Brain microvascular endothelial cell (primary cell): ENCODE results near the gene PTGDS.

Experiments used
- DNase-seq: peaks from one replicate; pipeline ENCODE4 v3.0.0-alpha.2; 2020
- H3K27ac ChIP-seq: fragments of 250-450 bp; sonication (Bioruptor Pico); 2 replicates; pipeline ENCODE4 v1.5.1; 2020; ENCODE audit warnings: mild to moderate bottlenecking, moderate library complexity
- H3K27me3 ChIP-seq: fragments of 250-450 bp; sonication (Bioruptor Pico); replicated peaks from 2 replicates; pipeline ENCODE4 v1.5.1; 2020; ENCODE audit warnings: mild to moderate bottlenecking
- H3K36me3 ChIP-seq: fragments of 250-450 bp; sonication (Bioruptor Pico); replicated peaks from 2 replicates; pipeline ENCODE4 v1.5.1; 2020; ENCODE audit warnings: mild to moderate bottlenecking
- H3K4me3 ChIP-seq: 2 replicates; pipeline ENCODE4 v1.5.1; 2011; ENCODE audit warnings: low read depth, mild to moderate bottlenecking, control low read depth, low read length, moderate library complexity
- in situ Hi-C: cut with HindIII; loops from 2 replicates; pipeline ENCODE4 v1.10.0; 2017; ENCODE audit warnings: low sequenced_read_pairs, low pct_ligation_motif_present
- TF ChIP-seq, protein P1 (sequence below): IDR thresholded peaks from 2 replicates; pipeline ENCODE4 v1.5.1; 2011; ENCODE audit warnings: low read depth, mild to moderate bottlenecking, moderate library complexity, low read length, control low read depth, inconsistent platforms; ENCODE audit errors: missing control alignments

Gene PTGDS

DNA sequence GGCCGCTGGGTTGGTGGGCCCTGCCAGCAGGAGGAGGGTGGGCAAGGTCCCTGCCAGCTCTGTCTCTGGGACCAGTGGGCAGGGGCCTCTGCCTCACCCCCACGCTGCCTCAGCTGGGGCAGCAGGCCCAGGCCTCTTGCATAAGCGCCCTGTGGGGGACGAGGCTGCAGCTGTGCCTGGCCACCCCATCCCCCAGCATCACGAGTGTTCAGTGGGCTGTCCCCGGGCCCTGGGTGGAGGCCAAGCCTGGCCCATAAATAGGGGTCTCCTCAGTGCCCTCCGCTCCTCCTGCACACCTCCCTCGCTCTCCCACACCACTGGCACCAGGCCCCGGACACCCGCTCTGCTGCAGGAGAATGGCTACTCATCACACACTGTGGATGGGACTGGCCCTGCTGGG, at the start of gene PTGDS:
TSS of gene PTGDS (plus strand) at position 282 of the 400 bp plus-strand sequence. CDS start at position 357, 75 bp downstream.
- H3K36me3 ChIP-seq, result no peaks in the 10 kb centered on the region
- TF ChIP-seq, protein P1, sequence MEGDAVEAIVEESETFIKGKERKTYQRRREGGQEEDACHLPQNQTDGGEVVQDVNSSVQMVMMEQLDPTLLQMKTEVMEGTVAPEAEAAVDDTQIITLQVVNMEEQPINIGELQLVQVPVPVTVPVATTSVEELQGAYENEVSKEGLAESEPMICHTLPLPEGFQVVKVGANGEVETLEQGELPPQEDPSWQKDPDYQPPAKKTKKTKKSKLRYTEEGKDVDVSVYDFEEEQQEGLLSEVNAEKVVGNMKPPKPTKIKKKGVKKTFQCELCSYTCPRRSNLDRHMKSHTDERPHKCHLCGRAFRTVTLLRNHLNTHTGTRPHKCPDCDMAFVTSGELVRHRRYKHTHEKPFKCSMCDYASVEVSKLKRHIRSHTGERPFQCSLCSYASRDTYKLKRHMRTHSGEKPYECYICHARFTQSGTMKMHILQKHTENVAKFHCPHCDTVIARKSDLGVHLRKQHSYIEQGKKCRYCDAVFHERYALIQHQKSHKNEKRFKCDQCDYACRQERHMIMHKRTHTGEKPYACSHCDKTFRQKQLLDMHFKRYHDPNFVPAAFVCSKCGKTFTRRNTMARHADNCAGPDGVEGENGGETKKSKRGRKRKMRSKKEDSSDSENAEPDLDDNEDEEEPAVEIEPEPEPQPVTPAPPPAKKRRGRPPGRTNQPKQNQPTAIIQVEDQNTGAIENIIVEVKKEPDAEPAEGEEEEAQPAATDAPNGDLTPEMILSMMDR, result no peak
- DNase-seq, result no peak
- no peak within 1 kb of the TSS for H3K27ac ChIP-seq
- H3K4me3 ChIP-seq, result peak within 1 kb of the TSS; percentile 56
- in situ Hi-C loops, result no loop called here
- H3K27me3 ChIP-seq, result no peaks in the 10 kb centered on the region

DNA sequence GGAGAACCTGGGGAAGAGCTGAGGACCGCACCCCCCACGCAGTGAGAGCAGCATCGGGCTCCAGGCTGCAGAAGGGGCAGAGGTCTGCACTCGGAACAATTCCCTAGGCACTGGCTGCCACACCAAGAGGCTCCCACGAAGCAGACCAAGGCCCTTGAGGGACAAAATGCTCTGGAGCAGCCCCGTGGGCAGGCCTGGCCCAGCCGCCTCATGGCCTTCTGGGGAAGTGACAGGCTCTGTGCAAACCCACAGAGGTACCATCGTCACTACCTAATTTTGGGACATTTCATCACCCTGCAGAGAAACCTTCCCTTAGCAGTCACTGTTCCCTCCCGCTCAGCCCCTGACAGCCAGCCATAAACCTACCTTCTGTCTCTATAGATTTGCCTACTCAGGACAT, 48.7 kb upstream of the PTGDS start:
- TF ChIP-seq, protein P1, result no peak
- no peak for DNase-seq
- Histone ChIP-seq H3K36me3 (peaks cover 8% of the 10 kb centered on the region), H3K27me3 (no peaks in the 10 kb centered on the region), H3K4me3 (no peak overlapping the region), H3K27ac (no peak overlapping the region)
- in situ Hi-C loops, result loop anchor here (25.0 kb wide), 1 partner anchor 109 kb away; the partner anchor contains the start of genes ABCA2, FUT7 and NPDC1

DNA sequence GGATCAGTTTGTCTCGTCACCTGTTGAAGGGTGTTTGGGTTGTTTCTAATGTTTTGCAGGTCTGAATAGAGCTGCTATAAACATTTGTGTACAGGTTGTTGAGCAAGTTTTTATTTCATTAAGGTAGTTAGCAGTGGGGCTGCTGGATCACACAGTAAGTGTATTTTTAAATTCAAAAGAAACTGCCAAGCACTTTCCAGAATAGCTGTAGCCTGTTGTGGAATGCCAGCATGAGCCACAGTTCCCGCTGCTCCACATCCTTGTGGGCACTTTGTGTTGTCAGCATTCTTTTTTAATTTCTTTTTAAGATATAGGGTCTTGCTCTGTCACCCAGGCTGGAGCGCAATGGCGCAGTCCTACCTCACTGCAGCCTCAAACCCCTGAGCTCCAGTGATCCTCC, 47.3 kb upstream of the PTGDS start:
- Histone ChIP-seq H3K36me3 (peaks cover 8% of the 10 kb centered on the region), H3K27ac (no peak overlapping the region), H3K27me3 (no peaks in the 10 kb centered on the region), H3K4me3 (no peak overlapping the region)
- in situ Hi-C loops, result loop anchor here (25.0 kb wide), 1 partner anchor 107 kb away; the partner anchor contains the start of genes ABCA2, FUT7 and NPDC1
- DNase-seq, result no peak
- TF ChIP-seq, protein P1, result no peak

DNA sequence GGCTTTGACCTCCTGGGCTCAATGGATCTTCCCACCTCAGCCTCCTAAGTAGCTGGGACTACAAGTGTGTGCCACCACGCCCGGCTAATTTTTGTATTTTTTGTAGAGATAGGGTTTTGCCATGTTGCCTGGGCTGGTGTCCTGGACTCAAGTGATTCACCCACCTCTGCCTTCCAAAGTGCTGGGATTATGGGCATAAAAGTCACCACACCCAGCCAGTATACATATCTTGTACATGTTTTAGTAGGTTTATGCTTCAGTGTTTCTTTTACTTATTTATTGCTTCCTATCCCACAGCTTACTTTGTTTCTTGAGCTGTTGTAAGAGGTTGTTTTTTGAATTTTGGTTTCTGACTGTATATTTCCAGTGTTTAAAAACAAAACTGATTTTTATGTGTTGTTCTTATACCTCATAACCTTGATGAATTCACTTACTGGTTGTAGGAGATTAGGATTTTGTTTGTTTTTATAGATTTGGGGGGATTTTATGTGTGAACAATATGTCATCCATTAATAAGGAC, 45.6 kb upstream of the PTGDS start:
- no peaks in the 10 kb centered on the region for H3K27me3 ChIP-seq
- H3K27ac ChIP-seq, result no peak overlapping the region
- no peak for DNase-seq
- peaks cover under 1% of the 10 kb centered on the region for H3K36me3 ChIP-seq
- in situ Hi-C loops, result loop anchor here (25.0 kb wide), 1 partner anchor 106 kb away; the partner anchor contains the start of genes ABCA2, FUT7 and NPDC1
- no peak overlapping the region for H3K4me3 ChIP-seq
- TF ChIP-seq, protein P1, result no peak

DNA sequence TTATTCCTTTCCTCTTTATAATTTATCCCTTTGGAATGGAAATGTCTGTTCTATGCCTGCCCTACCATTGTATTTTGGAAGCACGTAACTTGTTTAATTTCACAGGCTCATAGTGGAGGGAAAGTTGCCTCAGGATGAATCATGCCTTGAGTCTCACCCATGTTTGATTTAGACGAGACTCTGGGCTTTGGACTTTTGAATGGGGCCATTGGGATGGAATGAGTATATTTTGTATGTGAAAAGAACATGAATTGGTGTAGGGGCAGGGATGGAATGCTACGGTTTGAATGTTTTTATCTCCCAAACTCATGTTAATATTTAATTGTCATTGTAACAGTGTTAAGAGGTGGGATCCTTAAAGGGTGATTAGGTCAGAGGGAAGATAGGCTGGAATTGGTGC, 43.0 kb upstream of the PTGDS start:
- in situ Hi-C loops, result loop anchor here (25.0 kb wide), 1 partner anchor 103 kb away; the partner anchor contains the start of genes ABCA2, FUT7 and NPDC1

More for the DNA sequence above, 43.0 kb upstream of the PTGDS start:
- no peak overlapping the region for H3K27ac ChIP-seq
- no peaks in the 10 kb centered on the region for H3K27me3 ChIP-seq
- TF ChIP-seq, protein P1, result no peak
- H3K4me3 ChIP-seq, result no peak overlapping the region
- no peak for DNase-seq
- H3K36me3 ChIP-seq, result peaks cover 5% of the 10 kb centered on the region
